T-helper 1 cell (primary cell): ENCODE results near the gene ASAP2.

ENCODE experiments used
- DNase-seq, 5 donors: peaks; one replicate each; pipeline ENCODE4 v3.0.0-alpha.2; 2012 to 2020

ASAP2 gene

GRCh38 chr2:9359463-9359862, 152.9 kb downstream of the ASAP2 start:
- no peak for DNase-seq

DNA sequence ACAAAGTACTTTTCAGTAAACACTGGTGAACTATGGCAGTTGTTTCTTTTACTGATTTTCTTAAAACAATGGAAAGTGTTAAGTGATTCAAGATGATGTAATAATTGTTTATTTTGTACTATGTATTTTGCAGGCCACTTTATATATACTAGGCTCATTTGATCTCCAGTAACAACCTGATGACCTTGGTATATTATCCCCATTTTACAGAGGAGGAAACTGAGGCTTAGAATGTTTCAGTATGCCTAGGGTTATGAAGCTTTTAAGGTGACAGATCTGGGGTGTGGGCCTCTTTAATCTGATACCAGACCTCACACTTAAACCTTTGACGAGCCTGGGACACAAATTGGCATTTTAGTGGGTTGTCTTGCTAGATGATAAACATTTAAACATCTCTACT, 153.5 kb downstream of the ASAP2 start:
- no peak for DNase-seq

GRCh38 chr2:9360701-9361100, 154.1 kb downstream of the ASAP2 start:
- DNase-seq: no peak

DNA sequence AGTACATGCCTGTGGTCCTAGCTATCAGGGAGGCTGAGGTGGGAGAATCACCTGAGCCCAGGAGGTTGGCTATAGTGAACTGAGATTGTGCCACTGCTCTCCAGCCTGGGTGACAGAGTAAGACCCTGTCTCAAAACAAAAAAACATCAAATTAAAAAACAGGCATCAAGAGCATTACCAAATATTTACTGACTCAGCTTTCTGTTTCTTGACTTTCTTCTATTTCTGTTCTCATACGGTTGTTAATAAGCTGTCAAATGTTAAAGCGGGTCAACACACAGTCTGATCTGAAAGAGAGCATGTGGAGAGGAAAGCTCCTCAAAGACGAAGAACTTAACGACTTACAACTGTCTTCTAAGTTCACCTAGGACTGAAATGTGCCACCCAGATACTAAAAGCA, 157.8 kb downstream of the ASAP2 start:
- DNase-seq: no peak

GRCh38 chr2:9364791-9365497, 158.3 kb downstream of the ASAP2 start:
- DNase-seq: no peak

DNA sequence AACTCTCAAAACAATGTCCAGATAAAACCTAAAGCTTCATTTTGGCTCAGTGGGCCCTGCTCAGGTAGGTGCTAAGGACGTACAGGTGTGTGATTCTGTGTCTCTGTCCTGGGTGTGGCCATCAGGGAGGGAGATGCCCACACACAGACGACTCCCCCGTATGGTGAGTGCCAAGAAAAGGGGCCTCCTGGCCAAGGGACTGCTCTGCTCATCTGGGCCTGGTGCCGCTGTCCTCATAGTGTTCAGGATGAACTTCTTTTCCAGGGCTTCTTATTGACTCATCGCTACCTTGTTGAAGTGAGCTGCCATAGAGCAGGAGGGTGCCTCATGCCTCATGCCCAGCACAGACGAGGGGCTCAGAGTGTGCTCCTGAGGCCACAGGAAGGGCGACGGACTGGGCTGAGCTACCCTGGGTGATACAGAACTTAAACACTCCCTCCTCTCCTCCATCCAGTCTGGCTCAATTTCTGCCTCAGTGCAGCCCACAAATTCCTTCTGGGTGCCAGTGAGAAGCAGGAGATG, 158.9 kb downstream of the ASAP2 start:
- DNase-seq: no peak

DNA sequence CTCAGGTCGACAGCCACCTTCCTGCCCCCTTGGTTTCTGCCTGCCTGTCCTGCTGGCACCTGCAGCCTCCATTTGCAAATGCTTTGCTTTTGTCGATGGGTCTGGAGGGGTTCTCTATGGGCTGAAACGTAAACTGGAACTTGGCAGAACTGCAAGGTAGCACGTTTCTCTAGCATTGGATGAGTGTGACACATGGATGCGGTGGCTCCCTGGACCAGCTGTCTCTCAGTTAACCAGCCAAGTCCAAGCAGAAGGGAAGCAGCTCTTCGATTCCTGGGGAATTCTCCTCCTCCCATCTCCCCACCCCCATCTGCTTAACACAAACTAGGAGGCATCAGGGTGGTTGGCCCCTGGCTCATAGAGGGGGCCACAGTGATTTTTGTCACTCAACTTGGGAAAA, 159.4 kb downstream of the ASAP2 start:
- DNase-seq: no peak

DNA sequence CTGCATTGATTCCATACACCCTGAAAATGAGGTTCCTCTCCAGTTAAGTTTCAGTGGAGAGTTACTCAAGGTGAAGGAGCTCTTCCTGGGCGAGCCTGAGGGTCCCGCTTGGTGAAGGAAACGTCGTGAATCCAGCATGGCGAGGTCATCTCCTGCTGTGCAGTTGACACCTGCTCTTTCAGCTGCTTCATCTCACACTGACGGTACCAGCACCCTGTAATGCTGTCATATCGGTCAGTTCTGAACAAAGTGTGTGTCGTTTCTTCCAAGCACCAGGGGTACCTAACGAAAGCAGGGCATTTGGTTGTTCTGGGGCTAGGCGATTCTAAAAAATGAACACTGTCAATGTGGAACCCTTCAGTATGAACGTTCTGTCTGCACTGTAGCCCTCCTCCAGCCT, 164.1 kb downstream of the ASAP2 start:
- DNase-seq: no peak

DNA sequence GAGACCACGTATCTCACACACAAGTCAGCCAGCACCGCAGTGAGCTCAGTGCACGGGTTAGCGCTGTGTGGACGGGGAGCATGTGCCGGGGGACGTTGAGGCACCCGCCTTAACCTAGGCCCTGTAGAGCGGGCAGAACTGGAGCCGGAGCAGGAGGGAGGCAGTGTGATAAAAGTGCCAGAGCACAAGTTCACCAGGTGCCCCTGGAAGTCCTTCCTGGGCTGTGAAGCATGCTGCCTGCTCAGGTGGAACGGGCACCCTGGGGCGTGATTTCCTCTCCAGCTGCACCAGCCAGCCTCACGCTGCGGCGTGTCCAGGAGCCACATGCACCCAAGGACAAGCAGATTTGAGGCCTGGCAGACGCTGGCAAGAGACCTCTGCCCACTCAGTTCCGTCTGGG, 166.4 kb downstream of the ASAP2 start:
- no peak for DNase-seq

GRCh38 chr2:9373476-9373875, 166.9 kb downstream of the ASAP2 start:
- no peak for DNase-seq

DNA sequence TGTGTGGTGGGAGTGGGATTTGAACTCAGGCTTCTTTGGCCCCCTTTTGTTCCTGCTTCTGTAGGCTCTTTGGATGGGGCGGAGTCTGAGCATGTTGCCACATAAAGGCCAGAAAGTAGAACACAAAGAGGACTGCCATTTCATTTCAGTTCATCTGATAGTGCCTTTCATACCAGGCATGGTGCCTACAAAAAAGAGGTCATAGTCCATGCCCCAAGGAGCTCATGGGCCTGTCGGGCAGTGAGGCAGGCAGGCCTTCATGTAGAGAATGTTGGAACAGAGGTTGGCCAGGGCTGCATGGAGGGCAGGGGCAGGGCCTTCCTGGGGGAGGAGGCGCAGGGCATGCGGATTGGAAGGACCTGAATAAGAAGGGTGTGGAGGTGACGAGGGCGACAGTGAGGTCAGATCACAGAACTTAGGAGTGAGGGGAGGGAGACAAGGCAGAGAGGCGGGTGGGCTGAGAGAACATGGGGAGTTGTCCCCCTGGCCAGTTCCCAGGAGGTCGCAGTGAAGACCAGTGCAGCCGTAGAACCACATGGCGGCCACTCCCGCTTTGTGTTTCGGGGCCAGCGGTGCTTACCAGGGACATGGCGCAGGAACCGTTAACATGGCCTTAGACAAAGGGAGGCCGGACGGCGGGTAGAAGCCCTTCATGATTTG, 167.6 kb downstream of the ASAP2 start:
- no peak for DNase-seq

GRCh38 chr2:9375857-9376428, 169.3 kb downstream of the ASAP2 start:
- no peak for DNase-seq

DNA sequence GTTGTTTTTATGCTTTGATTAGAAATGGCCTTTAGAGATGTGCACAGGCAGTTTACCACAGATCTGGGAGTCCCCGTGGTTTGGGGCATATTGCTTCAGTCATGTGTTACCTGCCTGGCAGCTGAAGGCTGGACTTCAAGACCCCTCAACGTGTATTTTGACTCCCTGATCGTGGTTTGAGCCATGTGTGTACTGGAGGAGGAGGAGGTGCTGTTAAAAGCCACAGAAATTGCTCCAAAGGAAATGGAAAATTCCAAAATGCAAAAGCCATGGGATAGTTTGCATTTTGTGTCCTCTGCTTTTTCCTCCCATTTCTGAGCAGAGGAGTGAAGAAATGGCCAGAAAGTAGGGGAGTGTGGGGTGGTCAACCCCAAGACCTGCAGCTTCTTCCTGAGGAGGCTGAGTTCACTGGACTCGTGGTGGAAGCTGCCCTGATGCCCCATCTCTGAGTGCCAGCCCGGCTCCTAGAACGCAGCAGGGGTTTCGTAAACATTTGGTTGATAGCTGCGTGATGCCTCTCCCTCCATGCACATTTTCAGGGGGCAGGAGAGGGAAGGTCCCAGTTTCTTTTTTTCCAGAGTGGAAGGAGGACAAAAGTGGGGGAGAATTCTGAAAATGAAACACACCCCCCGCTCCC, 171.0 kb downstream of the ASAP2 start:
- DNase-seq: no peak

GRCh38 chr2:9378433-9379390, 172.1 kb downstream of the ASAP2 start:
- no peak for DNase-seq

- DNase-seq: no peak
Measured at GRCh38 chr2:9379391-9379755, 172.8 kb downstream of the ASAP2 start.

DNA sequence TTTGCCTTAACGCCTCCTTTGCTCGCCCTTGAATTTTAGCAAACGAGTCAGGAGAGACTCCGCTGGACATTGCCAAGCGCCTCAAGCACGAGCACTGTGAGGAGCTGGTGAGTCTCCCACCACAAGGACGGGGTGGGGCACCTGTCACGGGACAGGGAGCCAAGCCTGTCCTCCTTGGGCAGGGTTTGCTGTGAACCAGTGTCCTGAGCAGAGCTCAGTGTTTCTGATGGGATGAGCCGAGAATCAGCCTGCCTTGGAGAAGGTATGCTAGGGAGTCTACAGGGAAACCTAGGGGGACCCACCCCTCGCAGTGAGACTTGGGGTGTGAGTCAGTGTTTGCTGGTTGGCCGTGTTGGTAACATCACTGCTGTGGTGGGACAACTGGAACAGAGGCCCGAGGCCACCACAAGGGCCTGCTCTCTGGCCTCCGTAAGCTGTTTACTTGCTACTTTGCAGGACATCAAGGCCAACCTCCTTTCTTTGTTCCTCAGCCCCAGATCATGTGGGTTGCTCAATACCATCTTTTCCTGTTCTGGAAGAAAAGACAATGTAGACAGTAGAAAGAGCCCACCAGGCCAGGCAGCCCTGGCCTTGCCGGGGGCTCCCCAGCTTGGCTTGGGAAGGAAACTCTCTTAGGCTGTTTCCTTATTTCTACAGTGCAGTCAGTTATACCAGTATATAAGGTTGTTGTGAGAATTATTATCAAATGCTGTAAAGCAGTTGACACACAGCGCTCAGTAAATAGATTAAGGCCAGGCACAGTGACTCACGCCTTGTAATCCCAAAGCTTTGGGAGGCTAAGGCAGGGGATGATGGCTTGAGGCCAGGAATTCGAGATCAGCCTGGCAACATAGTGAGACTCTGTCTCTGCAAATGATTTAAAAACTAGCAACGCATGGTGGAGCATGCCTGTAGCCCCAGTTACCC, 174.4 kb downstream of the ASAP2 start:
- no peak for DNase-seq

DNA sequence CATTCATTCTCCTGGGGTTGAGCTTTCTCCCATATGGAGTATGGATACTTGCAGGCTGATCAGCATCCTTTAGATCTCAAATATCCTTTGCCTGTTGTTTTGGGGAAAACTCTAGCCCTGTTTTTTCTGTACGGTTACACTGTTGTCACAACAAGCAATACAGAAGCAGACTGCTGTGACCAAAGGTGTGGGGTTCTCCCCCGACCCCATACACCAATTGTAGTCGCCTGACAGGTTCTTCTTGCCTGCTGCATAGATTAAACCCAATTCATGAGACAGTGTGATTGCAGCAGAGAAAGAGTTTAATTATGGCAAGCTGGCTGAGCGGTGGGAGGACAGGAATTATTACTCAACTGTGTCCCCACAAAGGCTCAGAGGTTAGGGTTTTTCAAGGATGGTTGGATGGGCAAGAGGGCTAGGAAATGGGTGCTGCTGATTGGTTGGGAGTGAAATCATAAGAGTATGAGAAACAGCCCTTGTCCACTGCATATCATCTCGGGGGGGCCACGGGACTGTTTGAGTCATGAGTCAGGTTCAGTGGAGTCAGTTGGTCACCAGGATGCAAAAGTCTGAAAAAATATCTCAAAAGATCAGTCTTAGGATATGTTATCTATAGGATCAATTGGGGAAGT, 176.1 kb downstream of the ASAP2 start:
- no peak for DNase-seq

DNA sequence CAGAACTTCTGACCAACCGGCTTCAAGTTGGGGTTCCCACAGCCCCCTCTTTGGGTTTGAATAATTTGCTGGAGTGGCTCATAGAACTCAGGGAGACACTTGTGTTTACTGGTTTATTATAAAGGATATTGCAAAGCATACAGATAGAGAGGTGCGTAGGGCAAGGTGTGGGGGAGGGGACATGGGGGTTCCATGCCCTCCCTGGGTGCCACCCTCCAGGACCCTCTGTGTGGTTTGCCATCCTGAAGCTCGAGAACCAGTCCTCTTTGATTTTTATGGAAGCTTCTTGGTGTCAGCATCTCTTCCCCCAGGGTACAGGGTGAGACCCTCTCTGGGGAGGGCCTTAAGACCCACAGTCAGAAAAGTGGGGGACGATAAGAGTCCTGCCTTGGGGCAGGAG, 177.9 kb downstream of the ASAP2 start:
- no peak for DNase-seq

GRCh38 chr2:9385841-9386240, 179.2 kb downstream of the ASAP2 start:
- DNase-seq: no peak

GRCh38 chr2:9388199-9388681, 181.6 kb downstream of the ASAP2 start:
- DNase-seq: no peak
